Measurements from ENCODE around the gene ZNF518A. TPM values are rescaled to one million over a fixed set of nuclear protein-coding genes. Genes with fewer than 3 reads are reported as not detected.

Gene ZNF518A
- total RNA-seq, 1 experiment from 2014 or later: 13.7 TPM

- CTCF ChIA-PET: no interaction called here
- intact Hi-C loops (cut with micrococcal nuclease; ENCODE audit: unreplicated experiment): no loop called here
- Histone ChIP-seq H3K27ac (ENCODE audit: low read depth, low read length, poor library complexity, severe bottlenecking) (no peak overlapping the region), H3K4me1 (ENCODE audit: insufficient read depth, low read length, poor library complexity, severe bottlenecking) (no peaks in the 10 kb centered on the region), H3K36me3 (ENCODE audit: insufficient read depth, low read length, poor library complexity, severe bottlenecking) (no peaks in the 10 kb centered on the region), H3K4me3 (ENCODE audit: low read depth, low read length, poor library complexity, severe bottlenecking) (no peak overlapping the region), H3K27me3 (replicated peaks; ENCODE audit: insufficient read depth, low read depth, low read length, poor library complexity) (peaks cover 13% of the 10 kb centered on the region), H3K9me3 (ENCODE audit: low read depth, low read length, poor library complexity, severe bottlenecking) (no peaks in the 10 kb centered on the region)
- TF ChIP-seq EZH2 (IDR thresholded peaks at IDR 0.05; ENCODE audit: borderline replicate concordance, low read depth, low read length, poor library complexity, severe bottlenecking) (no peak), CTCF (conservative IDR thresholded peaks at IDR 0.05; ENCODE audit: low read depth, low read length) (no peak)
- POLR2A ChIA-PET (ENCODE audit: low non-redundant PET): no interaction called here
- DNase-seq (ENCODE audit: low spot score): peak; percentile 23
- no TSS peak for BruUV-seq (replicated peaks)
Observed at GRCh38 chr10:96124230-96125141, 5.6 kb upstream of the ZNF518A start.

- H3K27ac ChIP-seq (ENCODE audit: low read depth, low read length, poor library complexity, severe bottlenecking): no peak overlapping the region
- CTCF ChIA-PET: no interaction called here
- no peak for DNase-seq (ENCODE audit: low spot score)
- BruUV-seq (replicated peaks): no TSS peak
- H3K36me3 ChIP-seq (ENCODE audit: insufficient read depth, low read length, poor library complexity, severe bottlenecking): no peaks in the 10 kb centered on the region
- no peak for TF ChIP-seq CTCF (conservative IDR thresholded peaks at IDR 0.05; ENCODE audit: low read depth, low read length)
- no peak for TF ChIP-seq EZH2 (IDR thresholded peaks at IDR 0.05; ENCODE audit: borderline replicate concordance, low read depth, low read length, poor library complexity, severe bottlenecking)
- intact Hi-C loops (cut with micrococcal nuclease; ENCODE audit: unreplicated experiment): no loop called here
- POLR2A ChIA-PET (ENCODE audit: low non-redundant PET): no interaction called here
- H3K9me3 ChIP-seq (ENCODE audit: low read depth, low read length, poor library complexity, severe bottlenecking): no peaks in the 10 kb centered on the region
- H3K27me3 ChIP-seq (replicated peaks; ENCODE audit: insufficient read depth, low read depth, low read length, poor library complexity): peaks cover 13% of the 10 kb centered on the region
- no peaks in the 10 kb centered on the region for H3K4me1 ChIP-seq (ENCODE audit: insufficient read depth, low read length, poor library complexity, severe bottlenecking)
- no peak overlapping the region for H3K4me3 ChIP-seq (ENCODE audit: low read depth, low read length, poor library complexity, severe bottlenecking)
Observed at GRCh38 chr10:96125142-96125515, 5.0 kb upstream of the ZNF518A start.

- no TSS peak for BruUV-seq (replicated peaks)
- ChIA-PET POLR2A (ENCODE audit: low non-redundant PET) (interaction anchor here (0.9 to 1.7 kb wide), 2 partner anchors 41 to 86 kb away, joined by 3 to 12 read pairs; no protein-coding TSS in a partner anchor), CTCF (interaction anchor here (0.6 to 1.5 kb wide), 3 partner anchors 12 to 1049 kb away, joined by 3 to 8 read pairs (median 3); no protein-coding TSS in a partner anchor)
- Histone ChIP-seq H3K27ac (ENCODE audit: low read depth, low read length, poor library complexity, severe bottlenecking) (peak overlapping the region; percentile 99), H3K4me3 (ENCODE audit: low read depth, low read length, poor library complexity, severe bottlenecking) (peak overlapping the region; percentile 62), H3K9me3 (ENCODE audit: low read depth, low read length, poor library complexity, severe bottlenecking) (no peaks in the 10 kb centered on the region), H3K27me3 (replicated peaks; ENCODE audit: insufficient read depth, low read depth, low read length, poor library complexity) (peaks cover 13% of the 10 kb centered on the region), H3K4me1 (ENCODE audit: insufficient read depth, low read length, poor library complexity, severe bottlenecking) (peaks cover 7% of the 10 kb centered on the region), H3K36me3 (ENCODE audit: insufficient read depth, low read length, poor library complexity, severe bottlenecking) (peaks cover 13% of the 10 kb centered on the region)
- TF ChIP-seq EZH2 (IDR thresholded peaks at IDR 0.05; ENCODE audit: borderline replicate concordance, low read depth, low read length, poor library complexity, severe bottlenecking) (no peak), CTCF (conservative IDR thresholded peaks at IDR 0.05; ENCODE audit: low read depth, low read length) (no peak)
- peak; percentile 88 for DNase-seq (ENCODE audit: low spot score)
- intact Hi-C loops (cut with micrococcal nuclease; ENCODE audit: unreplicated experiment): loop anchor here (1.0 kb wide), 1 partner anchor 40 kb away; no protein-coding TSS in a partner anchor
Observed at GRCh38 chr10:96130326-96130995, 364 bp downstream of the ZNF518A start.
